NCI-H748 (cell line): Measurements from ENCODE around the gene CAMP.
"Not testable (repeated sequence)": the region's sequence is repeated elsewhere in the genome, so short reads cannot be mapped to it uniquely, and the experiment has no call there.

ENCODE experiments used
- DNase-seq: peaks from one replicate; lab custom pipeline; 2025; ENCODE audit not compliant: unreplicated experiment; lab: John Stamatoyannopoulos, UW

Gene CAMP, protein sequence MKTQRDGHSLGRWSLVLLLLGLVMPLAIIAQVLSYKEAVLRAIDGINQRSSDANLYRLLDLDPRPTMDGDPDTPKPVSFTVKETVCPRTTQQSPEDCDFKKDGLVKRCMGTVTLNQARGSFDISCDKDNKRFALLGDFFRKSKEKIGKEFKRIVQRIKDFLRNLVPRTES

DNA sequence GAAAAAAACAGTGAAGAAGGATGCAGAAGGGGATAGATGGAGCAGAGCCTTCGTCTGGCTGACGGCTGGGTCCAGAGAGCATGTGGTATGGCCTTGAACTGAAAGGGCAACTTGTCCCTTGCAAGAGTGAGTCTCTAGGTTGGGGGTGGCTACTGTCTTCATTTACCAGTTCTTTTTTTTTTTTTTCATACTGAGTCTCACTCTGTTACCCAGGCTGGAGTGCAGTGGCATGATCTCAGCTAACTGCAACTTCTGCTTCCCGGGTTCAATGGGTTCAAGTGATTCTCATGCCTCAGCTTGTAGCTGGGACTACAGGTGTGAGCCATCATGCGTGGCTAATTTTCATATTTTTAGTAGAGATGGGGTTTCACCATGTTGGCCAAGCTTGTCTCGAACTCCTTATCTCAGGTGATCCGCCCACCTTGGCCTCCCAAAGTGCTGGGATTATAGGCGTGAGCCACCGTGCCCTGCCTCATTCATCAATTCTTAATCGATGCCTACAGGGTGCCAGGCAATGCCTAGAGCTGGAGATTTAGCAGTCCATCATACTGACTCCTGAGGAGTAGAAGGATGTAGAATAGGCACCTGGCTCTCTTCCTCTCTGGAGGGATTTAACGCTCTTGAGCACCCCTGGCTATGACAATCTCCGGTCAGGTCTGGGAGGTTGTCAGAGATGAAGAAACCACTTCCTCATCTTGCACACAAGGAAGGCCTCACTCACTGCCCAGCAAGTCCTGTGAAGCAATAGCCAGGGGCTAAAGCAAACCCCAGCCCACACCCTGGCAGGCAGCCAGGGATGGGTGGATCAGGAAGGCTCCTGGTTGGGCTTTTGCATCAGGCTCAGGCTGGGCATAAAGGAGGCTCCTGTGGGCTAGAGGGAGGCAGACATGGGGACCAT, at the start of gene CAMP:
Gene CAMP (plus strand): TSS at position 880 of the 898 bp plus-strand sequence. CDS start 17 bp downstream, at position 897.
- DNase-seq, result peak; percentile 57

DNA sequence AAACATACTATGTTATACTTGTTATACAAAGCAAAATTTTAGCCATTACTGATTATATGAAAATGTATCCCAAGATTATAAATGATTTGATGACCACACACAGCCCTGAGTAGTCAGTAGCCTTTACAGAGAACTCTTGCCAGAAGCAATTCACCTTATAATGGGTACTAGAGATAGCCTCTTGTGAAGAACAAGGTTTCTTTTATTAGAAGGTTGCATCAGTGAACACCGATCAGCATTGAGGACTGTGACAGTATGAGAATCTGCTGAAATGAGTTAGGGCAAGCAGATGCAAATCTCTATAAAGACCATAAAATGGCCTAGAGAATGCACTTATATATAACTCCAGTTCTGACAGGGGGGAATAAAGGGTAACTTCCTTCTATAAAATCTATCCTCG, 45.2 kb upstream of the CAMP start:
- DNase-seq, result no peak

DNA sequence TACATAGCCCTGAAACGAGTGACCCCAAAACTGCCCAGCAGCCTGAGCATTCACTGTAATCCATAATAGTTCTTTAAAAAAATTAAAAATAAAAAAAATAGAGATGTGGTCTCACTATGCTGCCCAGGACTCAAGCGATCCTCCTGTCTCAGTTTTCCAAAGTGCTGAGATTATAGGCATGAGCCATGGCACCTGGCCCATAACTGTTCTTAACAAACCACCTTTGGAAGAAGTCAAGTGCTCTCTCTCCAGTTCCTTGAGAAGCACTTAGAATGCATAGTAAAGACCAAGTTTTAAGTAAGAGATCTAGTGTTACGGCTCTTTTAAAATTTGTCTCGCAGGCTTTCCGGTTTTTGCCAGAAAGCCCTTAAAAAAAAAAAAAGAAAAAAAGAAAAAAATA, 43.3 kb upstream of the CAMP start:
- no peak for DNase-seq

DNA sequence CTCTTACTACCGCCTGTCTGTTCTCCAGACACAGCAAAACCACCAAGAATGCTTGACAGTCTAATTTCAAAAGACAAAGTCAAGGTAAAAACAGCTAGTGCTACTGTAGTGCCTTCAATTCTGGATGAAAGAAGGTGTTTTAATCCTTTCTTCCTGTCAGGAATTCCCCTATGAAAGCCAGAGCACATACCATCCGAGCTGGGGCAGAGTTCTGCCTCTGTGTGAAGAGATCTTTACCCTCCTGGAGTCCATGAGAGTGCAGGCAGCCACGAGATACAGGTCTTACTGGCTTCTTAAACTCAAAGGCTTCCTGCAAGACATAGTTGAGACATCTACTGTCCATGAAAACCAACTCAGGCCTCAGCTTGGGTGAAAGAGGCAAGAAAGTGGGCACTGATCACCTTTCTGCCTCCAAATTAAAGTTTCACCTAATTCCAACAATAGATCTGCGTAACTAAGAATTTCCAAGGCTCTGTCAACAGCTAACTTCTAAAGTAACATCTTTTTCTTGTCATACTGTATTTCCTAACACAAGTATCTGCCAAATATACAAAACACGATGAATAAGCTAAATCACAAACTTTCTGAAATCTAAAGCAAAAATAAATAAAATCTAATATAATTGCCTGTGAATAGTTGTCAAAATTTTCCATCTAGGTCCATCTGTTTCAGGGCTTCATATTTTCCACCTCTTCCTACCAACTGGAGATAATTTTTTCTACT, 42.6 kb upstream of the CAMP start:
- no peak for DNase-seq

DNA sequence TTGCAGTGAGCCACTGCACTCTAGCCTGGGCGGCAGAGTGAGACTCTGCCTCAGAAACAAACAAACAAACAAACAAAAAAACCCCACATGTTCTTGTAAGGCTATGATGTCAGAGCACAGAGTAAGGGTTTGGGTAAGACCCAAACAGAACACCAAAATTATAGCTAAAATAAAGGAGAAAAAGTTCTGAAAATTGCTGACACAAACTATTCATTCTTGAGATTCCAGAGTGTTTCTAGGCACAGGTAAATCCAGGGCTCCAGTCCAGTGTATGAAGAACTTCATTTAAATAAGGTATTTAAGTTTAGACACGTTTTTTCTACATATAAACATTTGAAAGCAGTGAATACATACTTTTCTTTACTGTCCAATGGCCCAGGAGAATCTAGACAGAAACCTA, 39.0 kb upstream of the CAMP start:
- no peak for DNase-seq

DNA sequence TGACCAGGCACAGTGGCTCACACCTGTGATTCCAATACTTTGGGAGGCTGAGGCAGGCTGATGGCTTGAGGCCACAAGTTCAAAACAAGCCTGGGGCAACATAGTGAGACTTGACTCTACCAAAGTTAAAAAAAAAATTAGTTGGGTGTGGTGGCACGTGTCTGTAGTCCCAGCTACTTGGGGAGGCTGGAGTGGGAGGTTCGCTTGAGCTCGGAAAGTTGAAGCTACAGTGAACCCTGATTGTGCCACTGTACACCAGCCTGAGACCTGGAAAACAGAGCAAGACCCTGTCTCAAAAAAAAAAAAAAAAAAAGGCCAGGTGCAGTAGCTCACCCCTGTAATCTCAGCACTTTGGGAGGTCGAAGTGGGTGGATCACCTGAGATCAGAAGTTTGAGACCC, 38.2 kb upstream of the CAMP start:
- no peak for DNase-seq

DNA sequence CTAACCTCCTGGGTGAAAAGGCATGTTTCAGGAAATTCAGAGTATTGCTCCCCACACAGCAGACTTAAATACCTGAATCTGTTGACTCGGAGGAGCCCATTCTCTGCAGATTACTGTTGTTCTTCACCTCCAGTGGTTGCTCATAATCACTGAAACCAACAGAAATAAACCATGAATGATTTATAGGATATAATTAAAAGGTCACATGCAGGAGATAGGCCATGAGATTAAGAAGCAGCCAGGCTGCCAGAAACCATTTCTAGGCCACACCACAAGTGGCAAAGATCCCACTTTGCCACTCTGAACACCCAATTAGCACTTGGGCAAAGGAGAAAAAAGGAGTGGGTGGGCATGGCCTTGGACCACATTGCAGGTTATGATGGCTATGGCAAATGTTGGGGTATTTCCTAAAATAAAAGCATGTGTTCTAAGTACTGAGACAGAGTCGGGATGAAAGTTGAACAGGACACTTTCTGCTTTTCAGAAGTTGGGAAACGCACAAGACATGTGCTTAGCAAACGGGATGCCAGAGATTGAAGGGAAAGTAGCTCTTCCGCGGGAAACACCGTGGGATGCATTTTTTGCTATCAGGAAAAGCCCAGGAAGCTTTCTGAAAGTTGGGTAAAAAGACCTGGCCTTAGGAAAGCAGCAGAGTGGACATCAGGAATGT, 36.5 kb upstream of the CAMP start:
- no peak for DNase-seq

DNA sequence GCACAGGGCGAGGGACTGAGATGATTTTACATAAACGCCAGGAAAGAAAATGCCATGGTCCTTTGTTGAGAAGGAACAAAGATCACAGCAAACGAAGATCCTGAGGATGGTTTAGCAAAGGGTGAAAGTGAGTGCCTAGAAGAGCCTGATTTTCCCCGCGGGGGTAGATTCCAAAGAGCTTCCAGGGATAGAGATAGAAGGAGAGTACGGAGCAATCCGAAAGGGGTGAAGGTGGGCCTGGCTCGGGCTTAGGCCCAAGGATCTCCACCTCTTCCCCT, 36.1 kb upstream of the CAMP start:
- no peak for DNase-seq

DNA sequence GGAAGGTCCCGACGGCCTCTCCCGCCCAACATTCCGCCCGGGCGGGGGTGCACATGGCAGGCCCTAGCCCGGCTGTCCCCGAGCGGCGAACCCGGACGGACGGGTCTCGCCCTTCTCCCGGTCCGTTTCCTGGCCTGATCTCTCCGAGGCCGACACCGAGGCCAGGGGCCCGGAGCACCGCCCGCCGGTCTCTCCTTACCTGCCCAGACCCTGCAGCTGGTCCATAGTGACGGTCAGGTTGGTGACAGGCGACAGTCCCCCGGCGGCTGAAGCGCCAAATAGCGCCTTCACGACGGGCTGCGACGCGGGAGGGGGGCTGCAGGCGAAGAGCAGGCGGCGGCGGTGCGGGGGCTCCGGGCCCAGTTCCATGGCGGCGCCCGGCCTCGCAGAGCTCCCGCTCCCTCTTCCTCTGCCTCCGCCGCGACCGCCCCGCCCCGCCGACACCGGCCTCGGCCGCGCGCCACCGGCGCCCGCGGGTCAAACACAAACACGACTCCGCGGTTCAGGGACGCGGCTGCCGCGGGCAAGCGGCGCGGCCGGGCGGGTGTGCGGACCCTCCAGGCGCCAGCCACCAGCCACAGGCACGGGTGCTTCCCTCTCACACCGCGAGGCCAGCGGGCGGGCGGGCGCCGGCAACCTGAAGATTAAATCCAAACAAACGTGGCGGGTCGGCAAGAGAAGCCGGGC, 35.6 kb upstream of the CAMP start:
- peak; percentile 83 for DNase-seq

DNA sequence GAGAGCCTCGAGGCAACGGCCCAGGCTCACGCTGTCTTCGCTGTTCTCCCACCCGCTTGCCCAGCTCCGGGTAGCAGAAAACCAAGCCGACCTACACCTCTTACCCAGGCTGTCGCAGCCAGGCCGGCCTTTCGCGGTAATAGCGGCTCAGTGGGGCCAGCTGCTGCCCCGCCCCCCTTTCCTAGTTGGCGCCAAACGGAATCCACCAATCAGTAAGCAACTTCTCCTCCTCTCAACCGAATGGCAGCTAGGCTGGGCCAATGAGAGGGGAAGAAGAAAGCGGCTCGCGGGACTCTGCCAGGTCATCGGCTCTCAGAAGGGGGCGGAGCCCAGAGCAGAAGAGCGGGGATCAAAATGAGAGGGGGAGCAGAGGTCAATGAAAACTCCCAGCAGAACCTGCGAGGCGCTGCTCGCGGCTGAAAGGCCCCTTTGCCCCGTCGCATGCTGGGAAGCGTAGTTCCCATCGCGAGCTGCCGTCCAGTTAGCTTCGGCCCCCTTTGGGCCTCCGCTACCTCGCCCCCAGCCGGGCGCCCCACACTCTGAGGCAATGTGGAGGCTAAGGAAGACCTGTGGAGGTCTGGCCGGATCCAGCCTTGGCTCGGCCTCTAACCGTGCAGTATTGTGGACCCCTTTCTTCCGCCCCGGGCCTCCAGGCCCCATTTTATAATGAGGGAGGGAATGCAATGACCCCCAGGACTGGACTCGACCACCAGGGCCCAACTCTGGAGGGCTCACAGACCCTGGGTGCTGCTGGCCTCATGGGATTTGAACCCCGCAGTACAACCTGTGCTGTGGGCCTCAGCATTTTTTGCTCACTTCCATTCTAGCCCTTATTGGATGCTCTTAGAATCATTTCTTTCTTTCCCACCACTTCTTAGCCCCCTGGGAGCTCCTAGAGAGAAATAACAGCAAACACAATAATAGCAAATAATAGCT, 34.8 kb upstream of the CAMP start, which contains the start of gene CDC25A:
Gene CDC25A (minus strand): TSS at position 152 of the 936 bp plus-strand sequence. CDS start 470 bp downstream, outside the sequence.
- DNase-seq, result peak; percentile 98

DNA sequence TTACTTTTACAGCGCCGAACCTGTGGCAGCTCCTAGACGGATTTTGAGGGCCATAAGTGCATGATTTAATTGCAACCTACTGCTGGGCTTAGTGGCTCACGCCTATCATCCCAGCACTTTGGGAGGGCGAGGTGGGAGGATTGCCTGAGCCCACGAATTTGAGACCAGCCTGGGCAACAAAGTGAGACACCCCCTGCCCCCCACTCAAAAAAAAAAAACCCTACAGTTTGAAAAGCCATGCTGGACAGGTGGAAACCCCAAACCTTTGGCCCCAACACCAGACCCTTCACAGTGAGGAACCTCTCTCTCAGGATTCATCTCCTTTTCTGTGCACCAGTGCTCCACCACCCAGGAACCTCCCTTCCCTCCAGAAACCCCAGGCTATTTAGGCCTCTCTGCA, 34.0 kb upstream of the CAMP start:
- no peak for DNase-seq

DNA sequence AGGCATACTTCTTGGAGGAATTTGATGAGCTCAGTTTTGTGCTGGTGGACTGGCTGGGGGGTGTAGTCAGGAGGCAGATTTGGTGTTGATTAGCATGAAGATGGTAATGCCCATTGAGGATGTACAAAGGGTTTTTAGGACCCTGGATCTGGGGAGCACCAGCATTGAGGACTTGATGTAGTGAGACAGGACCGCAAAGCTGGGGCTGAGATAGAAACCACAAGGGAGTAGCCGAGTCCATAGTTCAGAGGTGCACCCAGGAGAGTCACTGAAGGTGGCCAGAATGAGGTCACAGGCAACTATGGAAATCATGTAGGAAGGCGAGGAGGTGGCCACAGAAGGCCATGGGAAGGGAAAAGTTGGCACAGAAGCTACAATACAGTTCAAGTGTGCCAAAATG, 32.4 kb upstream of the CAMP start:
- DNase-seq, result no peak

DNA sequence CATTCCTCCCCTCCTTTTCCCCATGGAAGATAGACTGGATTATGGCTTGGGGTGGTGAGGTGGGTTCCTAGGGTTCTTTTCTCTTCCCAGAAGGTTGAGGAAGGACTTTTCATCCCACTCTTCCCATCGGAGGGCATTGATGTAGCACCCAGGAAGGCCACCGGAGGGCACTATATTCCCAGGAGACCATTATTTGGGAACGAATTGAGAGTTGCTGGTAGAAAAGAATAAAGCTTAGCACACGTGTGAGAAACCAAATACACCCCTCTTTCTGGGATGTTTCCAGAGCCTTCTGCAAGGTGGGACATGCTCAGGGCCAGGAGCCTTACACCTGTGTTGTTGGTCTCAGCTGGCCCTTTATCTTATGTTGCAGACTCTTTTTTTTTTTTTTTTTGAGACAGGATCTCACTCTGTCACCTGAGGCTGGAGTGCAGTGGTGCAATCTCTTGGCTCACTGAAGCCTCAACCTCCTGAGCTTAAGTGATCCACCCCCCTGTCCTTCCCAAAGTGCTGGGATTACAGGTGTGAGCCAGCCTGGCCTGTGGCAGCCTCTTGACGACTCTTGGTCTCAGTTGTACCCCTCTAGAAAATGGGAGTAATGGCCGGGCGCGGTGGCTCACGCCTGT, 28.7 kb upstream of the CAMP start:
- peak; percentile 62 for DNase-seq

DNA sequence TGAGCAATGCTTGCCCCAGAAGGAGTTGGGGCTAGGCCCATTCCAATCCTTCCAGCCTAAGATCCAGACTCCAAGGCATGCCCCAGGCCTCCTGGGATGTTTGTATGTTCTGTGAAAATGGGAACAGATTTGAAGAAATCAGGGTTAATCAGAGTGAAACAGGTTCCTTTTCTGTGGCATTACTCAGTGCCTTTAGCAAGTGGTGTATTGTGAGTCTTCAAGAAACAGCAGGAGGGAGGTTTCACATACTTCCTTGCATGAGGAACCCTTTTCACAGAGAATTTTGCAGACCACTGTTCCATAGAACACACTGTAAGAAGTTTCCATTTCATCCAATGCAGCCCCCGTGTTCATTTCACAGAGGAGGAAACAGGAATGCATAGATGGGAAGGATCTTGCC, 26.7 kb upstream of the CAMP start:
- DNase-seq, result no peak

DNA sequence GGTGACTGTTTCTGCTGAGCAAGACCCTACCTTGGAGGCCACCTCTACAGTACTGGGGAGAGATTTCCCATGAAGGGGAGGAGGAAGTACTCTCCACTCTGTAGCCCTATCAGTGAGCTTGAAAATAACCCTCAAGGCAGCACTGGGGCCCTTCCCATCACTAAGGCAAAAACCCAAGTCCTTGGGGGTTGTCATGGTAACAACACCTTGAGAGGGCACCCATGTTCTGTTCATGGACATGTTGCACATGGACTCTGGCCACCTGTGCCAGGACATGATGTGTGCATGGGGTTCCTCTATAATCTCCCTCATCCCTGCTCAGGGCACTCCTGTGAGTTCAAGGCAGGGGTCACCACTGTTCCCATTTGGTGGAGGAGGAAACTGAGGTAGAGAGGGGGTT, 24.2 kb upstream of the CAMP start:
- DNase-seq, result no peak

DNA sequence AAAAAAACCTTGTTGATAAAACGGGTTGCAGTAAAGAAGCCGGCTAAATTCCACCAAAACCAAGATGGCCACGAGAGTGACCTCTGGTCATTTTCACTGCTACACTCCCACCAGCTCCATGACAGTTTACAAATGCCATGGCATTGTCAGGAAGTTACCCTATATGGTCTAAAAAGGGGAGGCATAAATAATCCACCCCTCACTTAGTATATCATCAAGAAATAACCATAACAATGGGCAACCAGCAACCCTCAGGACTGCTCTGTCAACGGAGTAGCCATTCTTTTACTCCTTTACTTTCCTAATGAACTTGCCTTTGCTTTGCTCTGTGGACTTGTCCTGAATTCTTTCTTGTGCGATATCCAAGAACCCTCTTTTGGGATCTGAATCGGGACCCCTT, 20.7 kb upstream of the CAMP start:
- no peak for DNase-seq

DNA sequence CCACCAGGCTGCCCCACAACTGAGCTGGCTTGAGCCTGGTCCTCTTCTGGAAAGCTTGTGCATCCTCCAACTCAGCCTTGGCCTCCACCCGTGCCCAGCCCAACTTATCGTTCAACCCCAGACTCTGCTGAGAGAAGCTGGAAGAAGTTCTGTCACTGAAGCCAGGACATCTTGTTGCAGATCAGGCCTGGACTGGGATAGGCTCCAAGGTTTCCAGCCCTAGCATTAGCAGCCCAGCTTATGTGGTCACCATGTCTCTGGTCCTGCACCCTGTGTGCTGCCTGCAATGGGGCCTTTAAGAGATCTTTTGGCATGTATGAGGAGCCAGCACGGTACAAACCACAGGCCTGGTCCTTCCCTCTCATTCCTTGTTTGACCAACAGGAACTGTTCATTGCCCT, 15.2 kb upstream of the CAMP start:
- DNase-seq, result no peak

DNA sequence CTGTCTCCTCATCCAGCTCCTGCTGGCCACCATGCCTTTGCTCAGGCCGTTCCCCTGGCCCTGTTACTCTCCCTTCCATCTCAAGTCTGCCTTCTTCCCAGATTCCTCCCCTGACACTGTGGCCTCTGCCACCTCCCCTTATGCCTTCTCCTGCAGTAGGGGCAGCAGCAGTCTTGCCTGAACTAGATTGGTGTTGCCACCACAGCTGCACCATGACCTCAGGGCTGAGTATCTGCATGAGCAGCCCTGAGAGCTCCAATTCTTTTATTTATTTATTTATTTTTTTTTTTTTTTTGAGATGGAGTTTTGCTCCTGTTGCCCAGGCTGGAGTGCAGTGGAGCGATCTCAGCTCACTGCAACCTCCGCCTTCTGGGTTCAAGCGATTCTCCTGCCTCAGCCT, 13.8 kb upstream of the CAMP start:
- no peak for DNase-seq

DNA sequence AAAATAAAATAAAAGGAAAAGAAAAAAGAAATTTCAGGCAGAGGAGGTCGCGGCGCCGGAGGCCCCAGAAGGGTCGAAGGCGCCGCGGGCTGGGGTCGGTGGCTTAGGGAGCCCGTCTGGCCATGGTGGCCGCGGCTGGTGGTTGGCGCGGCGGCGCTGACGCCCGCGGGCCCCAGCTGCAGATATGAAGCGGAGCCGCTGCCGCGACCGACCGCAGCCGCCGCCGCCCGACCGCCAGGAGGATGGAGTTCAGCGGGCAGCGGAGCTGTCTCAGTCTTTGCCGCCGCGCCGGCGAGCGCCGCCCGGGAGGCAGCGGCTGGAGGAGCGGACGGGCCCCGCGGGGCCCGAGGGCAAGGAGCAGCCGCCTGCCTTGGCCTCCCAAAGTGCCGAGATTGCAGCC, 12.8 kb upstream of the CAMP start:
- not testable (repeated sequence) for DNase-seq
